Renal cortex interstitium (tissue), 11 donors: ENCODE measurements around the gene ARID4A. TPM values are rescaled to one million over a fixed set of nuclear protein-coding genes. Genes with fewer than 3 reads are reported as not detected.
"Not testable (repeated sequence)": the region's sequence is repeated elsewhere in the genome, so short reads cannot be mapped to it uniquely, and the experiment has no call there.

Source experiments
- DNase-seq, 11 donors: peaks; one replicate each; pipeline ENCODE4 v3.0.0-alpha.2; 2013; ENCODE audit warnings: low read depth in 9 of 11, low spot score in 4 of 11; ENCODE audit errors: extremely low read depth in 1 of 11
- polyA plus RNA-seq, 3 donors: library from polyadenylated mRNA; unstranded; fragments of 120-200 nt; gene quantifications; one replicate each; pipeline ENCODE4 v1.2.1, GENCODE V29; 2013; ENCODE audit not compliant: insufficient read length in 3 of 3

The ARID4A gene
- polyA plus RNA-seq, 3 donors: 25.3 to 35.5 (median 33.3) TPM

DNA sequence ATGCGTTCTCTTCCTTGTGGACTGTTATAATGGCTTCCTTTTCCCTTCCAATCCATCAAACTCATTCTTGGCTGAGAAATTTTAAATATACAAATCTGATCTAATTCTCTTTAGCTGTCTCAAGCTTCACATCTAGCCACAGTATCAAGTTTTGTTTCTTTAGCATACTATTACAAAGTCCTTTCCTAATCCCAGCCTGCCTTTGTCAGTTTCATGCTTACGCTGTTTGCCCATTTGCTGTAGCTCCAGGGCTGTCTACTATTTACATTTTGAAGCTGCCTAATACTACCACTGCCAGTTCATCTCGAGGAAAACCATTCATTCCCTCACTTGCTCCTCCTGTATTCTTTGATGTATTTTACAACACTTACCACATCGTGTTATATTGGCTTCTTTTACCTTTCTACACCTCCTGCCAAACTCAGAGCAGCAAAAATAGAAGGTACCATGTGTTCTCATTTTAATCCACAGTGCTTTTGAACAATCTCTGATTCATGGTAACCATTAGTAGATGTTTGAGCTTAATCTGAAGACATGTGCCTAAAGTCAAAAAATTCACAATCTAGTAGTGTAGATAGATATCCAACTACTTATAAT, 42.9 kb downstream of the ARID4A start:
- DNase-seq: no peak

DNA sequence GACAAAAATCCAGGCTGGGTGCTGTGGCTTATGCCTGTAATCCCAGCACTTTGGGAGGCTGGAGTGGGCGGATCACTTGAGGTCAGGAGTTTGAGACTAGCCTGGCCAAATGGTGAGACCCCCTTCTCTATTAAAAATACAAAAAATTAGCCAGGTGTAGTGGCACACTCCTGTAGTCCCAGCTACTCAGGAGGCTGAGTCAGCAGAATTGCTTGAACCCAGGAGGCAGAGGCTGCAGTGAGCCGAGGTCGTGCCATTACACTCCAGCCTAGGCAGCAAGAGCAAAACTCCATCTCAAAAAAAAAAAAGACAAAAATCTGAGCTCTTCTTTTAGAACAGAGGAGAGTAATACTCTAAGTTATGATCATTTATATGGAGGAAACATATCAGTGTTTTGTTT, 45.2 kb downstream of the ARID4A start:
- not testable (repeated sequence) for DNase-seq

DNA sequence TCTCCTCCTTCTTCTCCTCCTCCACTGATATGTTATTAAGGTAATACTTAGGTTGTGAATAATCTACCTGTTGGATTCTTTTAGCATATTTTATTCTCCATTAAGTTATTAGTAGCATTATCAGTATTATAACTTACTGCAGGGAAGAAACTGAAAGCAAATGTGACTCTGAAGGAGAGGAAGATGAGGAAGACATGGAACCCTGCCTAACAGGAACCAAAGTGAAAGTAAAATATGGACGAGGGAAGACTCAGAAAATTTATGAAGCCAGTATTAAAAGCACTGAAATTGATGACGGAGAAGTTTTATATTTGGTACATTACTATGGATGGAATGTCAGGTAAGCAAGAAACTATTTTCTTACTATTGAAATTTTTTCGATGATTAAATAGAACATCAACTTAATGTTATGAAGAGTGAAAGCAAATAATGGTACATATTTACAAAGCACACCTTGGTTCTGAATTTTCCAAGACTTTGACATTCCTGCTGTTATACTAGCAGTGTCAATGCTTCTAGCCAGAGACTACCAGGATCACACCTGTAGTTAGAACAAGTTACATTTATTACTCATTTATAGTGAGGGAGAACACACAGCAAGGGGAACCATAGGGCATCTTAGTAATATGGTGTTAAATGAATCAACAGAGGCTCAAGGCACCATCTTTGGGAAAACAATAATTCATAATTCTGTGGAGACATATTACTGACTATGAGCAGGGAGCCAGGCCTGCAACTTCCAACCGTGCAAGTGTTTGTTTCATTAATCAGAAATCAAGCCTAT, 55.4 kb downstream of the ARID4A start:
- no peak for DNase-seq

DNA sequence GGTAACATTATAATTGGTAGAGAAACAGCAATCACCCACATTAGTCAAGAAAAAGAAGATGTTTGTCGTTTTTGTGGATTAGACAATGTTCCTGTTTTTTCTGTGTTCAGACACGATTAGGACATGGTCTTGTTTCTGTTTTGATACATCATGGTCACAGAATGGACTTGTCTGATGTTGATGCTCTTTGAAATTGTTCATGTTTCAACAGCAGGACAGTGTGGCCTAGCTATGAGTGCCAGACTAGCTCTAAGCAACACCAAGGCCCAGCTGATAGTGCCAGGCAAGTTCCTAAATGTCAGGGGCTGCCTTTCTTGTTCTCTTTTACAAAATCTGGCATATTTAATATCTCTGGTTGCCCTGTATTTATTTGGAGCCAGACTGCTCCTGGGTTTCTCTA, 56.5 kb downstream of the ARID4A start:
- no peak for DNase-seq

DNA sequence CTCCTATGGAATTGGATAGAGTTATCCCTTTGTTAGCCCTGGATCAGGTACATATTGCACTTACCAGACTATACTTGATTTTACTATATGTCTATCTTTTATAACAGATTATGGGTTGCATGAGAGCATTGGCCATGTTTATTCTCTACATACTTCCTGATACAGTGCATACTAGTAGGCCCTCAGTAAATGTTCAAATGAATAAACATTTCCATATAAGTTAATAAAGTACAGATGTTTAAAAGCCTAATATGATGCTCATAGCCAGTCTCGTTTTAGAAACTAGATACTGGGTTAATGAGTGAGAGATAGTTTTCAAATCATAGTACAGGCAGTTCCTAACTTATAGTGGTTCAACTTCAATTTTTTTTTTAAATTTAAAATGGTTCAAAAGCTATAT, 57.9 kb downstream of the ARID4A start:
- no peak for DNase-seq

DNA sequence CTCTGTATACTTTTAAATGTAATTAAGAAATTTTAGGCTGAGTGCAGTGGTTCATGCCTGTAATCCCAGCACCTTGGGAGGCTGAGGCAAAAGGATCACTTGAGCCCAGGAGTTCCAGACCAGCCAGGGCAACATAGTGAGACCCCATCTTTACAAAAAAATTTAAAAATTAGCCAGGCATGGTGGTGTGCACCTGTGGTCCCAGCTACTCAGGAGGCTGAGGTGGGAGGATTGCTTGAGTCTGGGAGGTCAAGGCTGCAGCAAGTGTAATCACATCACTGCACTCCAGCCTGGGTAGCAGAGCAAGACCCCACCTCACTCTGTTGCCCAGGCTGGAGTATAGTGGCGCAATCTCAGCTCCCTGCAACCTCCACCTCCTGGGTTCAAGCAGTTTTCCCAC, 63.9 kb downstream of the ARID4A start:
- not testable (repeated sequence) for DNase-seq

DNA sequence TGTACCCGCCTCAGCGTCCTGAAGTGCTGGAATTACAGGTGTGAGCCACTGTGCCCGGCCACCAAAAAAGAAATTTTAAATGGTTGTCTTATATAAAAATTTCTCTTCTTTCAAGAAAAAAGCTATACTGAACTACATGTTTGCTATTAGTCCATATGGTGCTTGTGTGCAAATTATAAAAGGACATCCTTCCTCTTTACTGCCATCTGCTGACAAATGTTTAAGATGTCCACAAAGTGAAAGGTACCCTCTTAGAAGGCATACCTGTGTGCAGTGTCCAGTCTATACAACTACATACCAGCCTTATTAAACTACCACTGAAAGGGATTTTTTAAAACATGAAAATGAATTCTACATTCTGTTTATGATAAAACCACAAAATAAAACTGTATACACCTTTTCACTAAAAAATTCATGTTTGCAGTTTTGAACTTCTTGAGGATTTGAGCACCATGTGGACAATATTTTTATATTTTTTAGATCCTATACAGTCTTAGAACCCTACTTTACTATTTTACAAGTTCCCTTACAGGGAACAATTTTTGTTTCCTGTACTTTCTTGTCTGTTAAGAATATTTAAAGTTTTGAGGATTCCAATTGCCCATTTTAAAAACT, 64.5 kb downstream of the ARID4A start:
- DNase-seq: peak in 9 of 11 donors; percentile 1 to 15 (median 7)

DNA sequence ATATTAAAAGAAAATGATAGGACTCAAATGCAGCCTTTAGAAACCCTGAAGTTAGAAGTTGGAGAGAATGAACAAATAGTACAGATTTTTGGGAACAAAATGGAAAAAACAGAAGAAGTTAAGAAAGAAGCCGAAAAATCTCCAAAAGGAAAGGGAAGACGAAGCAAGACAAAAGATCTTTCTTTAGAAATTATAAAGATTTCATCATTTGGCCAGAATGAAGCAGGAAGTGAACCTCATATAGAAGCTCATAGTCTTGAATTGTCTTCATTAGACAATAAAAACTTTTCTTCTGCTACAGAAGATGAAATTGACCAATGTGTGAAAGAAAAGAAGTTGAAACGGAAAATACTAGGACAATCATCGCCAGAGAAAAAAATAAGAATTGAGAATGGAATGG, 66.0 kb downstream of the ARID4A start:
- no peak for DNase-seq

DNA sequence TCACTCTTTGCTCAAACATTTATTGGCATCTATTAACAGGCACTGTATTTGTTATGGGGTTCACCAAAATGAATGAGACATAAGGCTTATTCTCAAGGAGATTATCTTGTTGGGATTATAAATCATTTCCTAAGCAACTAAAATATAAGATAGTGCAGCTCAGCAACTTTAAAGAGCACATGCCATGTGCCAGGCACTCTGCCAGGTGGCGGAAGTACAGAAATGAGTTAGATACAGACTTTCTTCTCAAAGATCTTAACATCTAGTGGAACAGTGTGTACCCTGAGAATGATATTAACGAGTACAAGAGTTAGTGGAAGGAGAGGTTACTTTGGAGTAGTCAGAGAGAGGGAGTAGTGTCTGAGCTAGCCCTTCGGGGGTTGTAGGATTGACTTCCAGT, 68.9 kb downstream of the ARID4A start:
- DNase-seq: no peak

DNA sequence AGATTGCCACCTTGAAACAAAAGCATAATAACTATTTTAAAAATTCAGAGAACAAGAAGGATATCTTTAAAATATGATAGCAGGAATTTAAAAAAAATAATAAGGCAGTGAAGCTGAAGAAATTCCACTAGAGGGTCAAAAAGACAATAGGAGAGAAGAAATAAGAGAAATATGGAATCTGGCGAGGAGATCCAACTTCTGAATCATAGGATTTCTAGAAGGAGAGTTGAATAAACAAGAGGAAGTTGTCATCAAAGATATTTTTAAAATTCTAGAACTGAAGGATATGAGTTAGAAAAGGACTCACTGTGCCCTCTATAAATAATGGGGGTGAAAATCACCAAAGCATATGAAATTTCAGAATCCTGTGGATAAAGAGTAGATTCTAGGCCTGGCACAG, 70.6 kb downstream of the ARID4A start:
- DNase-seq: no peak

DNA sequence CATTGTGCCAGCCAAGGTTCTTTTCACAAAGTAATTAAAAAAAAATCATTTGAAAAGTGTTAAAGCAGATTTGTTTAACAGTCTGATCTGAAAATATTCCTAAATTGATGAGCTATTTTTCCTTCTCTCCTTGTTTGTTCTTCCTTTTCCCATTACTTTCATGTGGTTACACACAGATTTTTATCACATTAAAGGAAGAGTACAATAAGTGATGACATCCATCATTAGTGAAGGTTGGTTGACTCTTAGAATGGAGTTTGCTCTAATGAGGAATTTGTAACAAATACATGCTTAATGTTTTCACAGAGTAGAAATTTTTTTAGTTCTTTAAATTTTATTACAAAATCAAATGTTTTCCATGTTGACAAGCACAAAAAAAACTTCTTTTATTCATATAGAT, 78.4 kb downstream of the ARID4A start:
- no peak for DNase-seq

DNA sequence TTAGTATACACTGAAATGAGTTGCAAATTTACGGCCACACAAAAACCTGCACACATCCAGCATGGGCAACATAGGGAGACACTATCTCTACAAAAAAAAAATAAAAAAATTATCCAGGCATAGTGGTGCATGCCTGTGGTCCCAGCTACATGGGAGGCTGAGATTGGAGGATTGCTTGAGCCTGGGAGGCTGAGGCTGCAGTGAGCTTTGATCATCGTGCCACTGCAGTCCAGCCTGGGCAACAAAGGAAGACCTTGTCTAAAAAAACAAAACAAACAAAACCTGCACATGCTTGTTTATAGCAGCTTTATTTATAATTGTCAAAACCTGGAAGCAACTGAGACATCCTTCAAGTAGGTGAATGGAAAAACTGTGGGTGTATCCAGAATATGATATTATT, 92.5 kb downstream of the ARID4A start:
- DNase-seq: no peak

DNA sequence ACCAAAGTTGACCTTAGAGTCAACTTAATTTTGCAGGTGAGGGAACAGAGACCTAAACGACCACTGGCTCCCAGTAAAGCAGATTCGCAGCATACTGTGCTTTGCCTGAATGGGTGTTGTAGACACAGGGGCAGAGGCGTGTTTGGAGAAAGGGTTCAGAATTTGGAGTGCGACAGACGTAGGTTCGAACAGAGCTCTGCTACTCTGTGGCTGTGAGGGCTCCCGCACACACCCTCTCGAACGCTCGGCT, 97.1 kb downstream of the ARID4A start:
- DNase-seq: no peak

DNA sequence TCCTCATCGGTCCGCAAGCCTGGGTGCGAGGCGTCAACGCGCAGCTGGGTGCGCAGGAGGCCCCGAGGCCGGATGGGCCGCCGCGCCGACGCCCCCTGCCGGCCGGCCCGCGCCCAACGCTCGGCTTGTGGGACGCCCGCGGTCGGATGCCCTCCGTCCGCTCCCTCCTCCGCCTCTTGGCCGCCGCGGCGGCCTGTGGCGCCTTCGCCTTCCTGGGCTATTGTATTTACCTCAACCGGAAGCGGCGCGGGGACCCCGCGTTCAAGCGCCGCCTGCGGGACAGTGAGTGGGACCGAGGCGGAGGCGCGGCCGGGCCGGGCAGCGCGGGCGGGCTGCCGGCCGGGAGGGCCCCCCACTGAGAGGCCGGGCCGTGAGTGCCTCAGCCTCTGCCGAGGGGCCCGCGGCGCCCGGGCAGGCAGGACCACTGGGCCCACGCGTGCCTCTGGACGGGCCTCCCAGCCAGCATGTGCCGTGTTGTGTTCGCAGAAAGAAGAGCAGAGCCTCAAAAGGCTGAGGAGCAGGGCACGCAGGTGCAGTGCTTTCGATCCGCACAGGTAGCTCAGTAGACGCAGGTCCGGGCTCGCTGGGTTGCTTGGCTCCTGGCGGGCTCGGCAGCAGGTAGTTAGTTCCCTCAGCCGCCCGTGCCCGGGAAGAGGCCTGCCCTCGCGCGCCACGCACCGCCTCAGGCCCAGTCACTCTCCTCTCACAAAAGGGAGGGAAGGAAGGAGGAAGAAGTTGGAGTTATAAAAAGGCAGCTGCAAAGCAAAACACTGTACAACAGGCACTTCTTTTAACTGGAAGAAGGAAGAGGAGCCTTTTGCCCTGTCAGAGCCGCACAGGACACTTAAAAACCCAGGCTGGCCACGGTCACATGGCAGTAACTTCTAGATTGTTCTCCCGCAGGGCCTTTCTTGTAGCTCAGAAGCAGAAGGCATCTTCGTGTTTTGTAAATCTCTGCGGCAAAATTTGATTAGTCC, 97.7 kb downstream of the ARID4A start, which contains the start of gene TOMM20L:
TOMM20L (plus strand) TSS at position 119 of the 977 bp plus-strand sequence; CDS start at position 147, 28 bp downstream.
- DNase-seq: peak; percentile 32 to 74 (median 60)

DNA sequence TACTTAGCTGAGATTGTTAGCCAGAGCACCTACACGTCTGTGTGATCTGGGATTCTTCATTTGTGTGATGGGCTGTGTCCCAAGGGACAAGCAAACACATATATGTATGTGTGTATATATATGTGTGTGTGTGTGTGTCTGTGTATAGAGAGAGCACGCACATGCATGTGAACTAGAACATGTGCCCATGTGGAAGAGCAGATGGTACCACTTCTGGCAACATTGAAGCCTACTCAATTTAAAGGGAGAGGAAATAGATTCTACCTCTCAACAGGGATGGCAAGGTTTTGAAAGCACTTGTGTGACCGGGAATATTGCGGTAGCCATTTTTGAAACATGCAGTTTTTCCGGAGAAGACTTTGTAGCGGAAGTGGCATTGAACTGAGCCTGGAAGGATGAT, 98.8 kb downstream of the ARID4A start:
- DNase-seq: no peak

DNA sequence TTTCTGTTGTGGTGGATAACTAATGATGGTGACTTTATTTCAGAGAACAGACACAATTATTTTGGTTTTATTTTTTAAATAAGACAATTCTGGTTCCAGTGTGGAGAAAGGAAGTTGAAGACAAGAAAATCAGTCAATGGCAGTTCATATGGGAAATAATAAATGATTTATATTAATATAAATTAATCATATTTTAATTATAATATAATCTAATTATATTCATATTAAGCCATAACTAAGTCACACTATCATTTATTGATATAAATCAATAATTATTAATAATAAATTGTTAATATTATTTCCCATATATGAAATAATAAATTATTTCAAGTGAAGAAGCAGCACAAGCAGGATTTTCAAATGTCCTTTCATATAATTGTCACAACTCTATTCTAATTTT, 100.1 kb downstream of the ARID4A start:
- no peak for DNase-seq

DNA sequence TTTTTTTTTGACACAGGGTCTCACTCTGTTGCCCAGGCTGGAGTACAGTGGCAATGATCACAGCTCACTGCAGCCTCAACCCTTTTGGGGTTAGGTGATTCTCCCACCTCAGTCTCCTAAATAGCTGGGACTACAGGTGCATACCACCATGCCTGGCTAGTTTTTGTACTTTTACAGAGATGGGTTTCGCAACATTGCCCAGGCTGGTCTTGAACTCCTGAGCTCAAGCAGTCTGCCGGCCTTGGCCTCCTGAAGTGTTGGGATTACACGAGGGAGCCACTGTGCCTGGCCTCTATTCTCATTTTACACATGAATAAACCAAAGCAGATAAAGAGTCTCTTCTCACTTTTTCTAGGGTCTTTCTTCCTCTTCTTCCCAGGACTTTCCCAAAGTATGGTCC, 100.5 kb downstream of the ARID4A start:
- no peak for DNase-seq

DNA sequence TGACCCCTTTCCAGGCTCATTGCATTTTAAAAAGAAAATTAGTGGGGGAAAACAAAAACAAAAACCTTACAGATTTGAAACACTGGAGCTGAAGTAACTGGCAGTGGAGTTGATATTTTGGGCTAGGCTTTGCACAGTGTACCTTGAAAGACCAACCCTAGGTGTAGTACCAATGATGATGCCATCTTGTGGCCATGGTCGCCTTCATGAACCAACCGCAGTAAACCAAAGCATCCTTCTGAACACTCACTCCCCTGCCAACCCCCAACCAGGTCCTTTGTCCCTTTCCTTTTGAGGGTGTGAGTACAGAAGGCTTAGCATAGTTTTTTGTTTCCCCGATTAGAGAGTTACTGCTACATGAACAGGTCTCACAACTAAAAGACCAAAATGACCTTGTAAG, 103.2 kb downstream of the ARID4A start:
- no peak for DNase-seq

DNA sequence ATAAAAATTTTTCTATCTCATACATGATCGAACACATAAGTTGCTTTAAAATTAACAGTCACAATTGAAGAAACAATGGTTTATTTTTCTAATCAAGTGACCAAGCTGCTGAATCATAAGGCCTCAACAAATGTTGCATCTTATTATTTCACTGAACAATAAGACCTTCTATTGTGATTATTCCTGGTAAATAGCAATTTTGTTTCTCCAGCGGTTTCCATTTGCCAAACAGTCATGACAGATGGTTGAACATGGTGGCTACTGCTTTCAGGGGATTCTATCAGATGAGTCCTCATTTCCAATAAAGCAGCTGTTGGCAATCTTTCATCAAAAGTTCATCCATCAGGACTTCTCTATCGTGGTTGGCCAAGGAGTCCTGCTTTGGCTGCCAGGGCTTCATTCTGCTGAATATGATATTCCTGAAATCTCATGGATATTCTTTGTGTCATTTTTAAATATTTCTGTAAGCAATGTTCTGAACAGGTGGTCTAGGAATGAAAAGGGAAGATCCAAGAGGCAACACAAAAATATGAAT, 110.4 kb downstream of the ARID4A start:
- no peak for DNase-seq
